HL-60 (cell line): Measurements from ENCODE around the gene TNFAIP8L3.

Experiments used
- DNase-seq, 2 experiments: peaks; one replicate each; pipeline ENCODE4 v3.0.0-alpha.2; 2010 to 2020; ENCODE audit warnings: low read depth in 1 of 2, low spot score in 1 of 2
- H3K27ac ChIP-seq: fragments of 250-450 bp; sonication (Bioruptor Pico); replicated peaks from 2 replicates; pipeline ENCODE4 v1.5.1; 2020; ENCODE audit warnings: mild to moderate bottlenecking, moderate library complexity
- H3K27me3 ChIP-seq: fragments of 250-450 bp; sonication (Bioruptor Pico); 2 replicates; pipeline ENCODE4 v1.5.1; 2021; ENCODE audit warnings: mild to moderate bottlenecking, moderate library complexity; ENCODE audit not compliant: insufficient read depth, poor library complexity, severe bottlenecking
- H3K4me3 ChIP-seq: replicated peaks from 2 replicates; pipeline ENCODE4 v1.5.1; 2011; ENCODE audit warnings: mild to moderate bottlenecking, control low read depth, low read length; ENCODE audit not compliant: insufficient read depth
- CTCF ChIP-seq: IDR thresholded peaks from one replicate; pipeline ENCODE4 v1.5.1; 2011; ENCODE audit warnings: low read length, control low read depth, inconsistent platforms; ENCODE audit not compliant: insufficient read depth
- GABPA ChIP-seq: IDR thresholded peaks from 2 replicates; pipeline ENCODE4 v1.6.1; 2012; ENCODE audit warnings: low read depth
- POLR2AphosphoS5 ChIP-seq: IDR thresholded peaks from 2 replicates; pipeline ENCODE4 v1.6.1; 2012; ENCODE audit warnings: low read depth
- SPI1 ChIP-seq: IDR thresholded peaks from 2 replicates; pipeline ENCODE4 v1.6.1; 2012; ENCODE audit warnings: low read depth, mild to moderate bottlenecking, borderline replicate concordance
- TF ChIP-seq, protein P1 (sequence below): IDR thresholded peaks from 2 replicates; pipeline ENCODE4 v1.6.1; 2012; ENCODE audit warnings: low read depth; ENCODE audit not compliant: insufficient replicate concordance

The TNFAIP8L3 gene

GRCh38 chr15:51065781-51066180 lies 28.9 kb downstream of the TNFAIP8L3 start:
- no peak for DNase-seq
- H3K4me3 ChIP-seq = no peak overlapping the region
- TF ChIP-seq POLR2AphosphoS5 (no peak), GABPA (no peak), SPI1 (no peak), CTCF (no peak)
- TF ChIP-seq, protein P1, sequence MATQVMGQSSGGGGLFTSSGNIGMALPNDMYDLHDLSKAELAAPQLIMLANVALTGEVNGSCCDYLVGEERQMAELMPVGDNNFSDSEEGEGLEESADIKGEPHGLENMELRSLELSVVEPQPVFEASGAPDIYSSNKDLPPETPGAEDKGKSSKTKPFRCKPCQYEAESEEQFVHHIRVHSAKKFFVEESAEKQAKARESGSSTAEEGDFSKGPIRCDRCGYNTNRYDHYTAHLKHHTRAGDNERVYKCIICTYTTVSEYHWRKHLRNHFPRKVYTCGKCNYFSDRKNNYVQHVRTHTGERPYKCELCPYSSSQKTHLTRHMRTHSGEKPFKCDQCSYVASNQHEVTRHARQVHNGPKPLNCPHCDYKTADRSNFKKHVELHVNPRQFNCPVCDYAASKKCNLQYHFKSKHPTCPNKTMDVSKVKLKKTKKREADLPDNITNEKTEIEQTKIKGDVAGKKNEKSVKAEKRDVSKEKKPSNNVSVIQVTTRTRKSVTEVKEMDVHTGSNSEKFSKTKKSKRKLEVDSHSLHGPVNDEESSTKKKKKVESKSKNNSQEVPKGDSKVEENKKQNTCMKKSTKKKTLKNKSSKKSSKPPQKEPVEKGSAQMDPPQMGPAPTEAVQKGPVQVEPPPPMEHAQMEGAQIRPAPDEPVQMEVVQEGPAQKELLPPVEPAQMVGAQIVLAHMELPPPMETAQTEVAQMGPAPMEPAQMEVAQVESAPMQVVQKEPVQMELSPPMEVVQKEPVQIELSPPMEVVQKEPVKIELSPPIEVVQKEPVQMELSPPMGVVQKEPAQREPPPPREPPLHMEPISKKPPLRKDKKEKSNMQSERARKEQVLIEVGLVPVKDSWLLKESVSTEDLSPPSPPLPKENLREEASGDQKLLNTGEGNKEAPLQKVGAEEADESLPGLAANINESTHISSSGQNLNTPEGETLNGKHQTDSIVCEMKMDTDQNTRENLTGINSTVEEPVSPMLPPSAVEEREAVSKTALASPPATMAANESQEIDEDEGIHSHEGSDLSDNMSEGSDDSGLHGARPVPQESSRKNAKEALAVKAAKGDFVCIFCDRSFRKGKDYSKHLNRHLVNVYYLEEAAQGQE = no peak

GRCh38 chr15:51065261-51065660 lies 29.4 kb downstream of the TNFAIP8L3 start:
- no peak overlapping the region for H3K4me3 ChIP-seq
- DNase-seq = no peak
- TF ChIP-seq, protein P1 = no peak
- TF ChIP-seq SPI1 (no peak), CTCF (no peak), GABPA (no peak), POLR2AphosphoS5 (no peak)
- no peak overlapping the region for H3K27ac ChIP-seq
- H3K27me3 ChIP-seq = no peaks in the 10 kb centered on the region

More at GRCh38 chr15:51065781-51066180, 28.9 kb downstream of the TNFAIP8L3 start:
- Histone ChIP-seq H3K27ac (no peak overlapping the region), H3K27me3 (no peaks in the 10 kb centered on the region)

- no peak overlapping the region for H3K27ac ChIP-seq
- H3K4me3 ChIP-seq = no peak overlapping the region
- H3K27me3 ChIP-seq = no peaks in the 10 kb centered on the region
- DNase-seq = no peak
- TF ChIP-seq, protein P1 = no peak
- TF ChIP-seq SPI1 = peak; percentile 66
Observed at GRCh38 chr15:51062736-51063135, 32.0 kb downstream of the TNFAIP8L3 start.
